GM21619 (cell line): ENCODE results near the gene FRG2B.
"Not testable (repeated sequence)": the region's sequence is repeated elsewhere in the genome, so short reads cannot be mapped to it uniquely, and the experiment has no call there.

Source experiments
- ATAC-seq: cut with Tn5 transposase; IDR thresholded peaks from one replicate; pipeline ENCODE4 v1.9.1; 2021; ENCODE audit not compliant: unreplicated experiment

FRG2B gene

GRCh38 chr10:133600657-133601056, 25.9 kb downstream of the FRG2B start:
- ATAC-seq = no peak

GRCh38 chr10:133599869-133600268, 26.7 kb downstream of the FRG2B start:
- not testable (repeated sequence) for ATAC-seq

- ATAC-seq = no peak
These were observed 33.9 kb downstream of the FRG2B start for GRCh38 chr10:133592716-133593115.

- ATAC-seq = no peak
These were observed 35.6 kb downstream of the FRG2B start for GRCh38 chr10:133590970-133591359.

GRCh38 chr10:133590226-133590969, 36.2 kb downstream of the FRG2B start:
- ATAC-seq = no peak

- not testable (repeated sequence) for ATAC-seq
These were observed 49.6 kb downstream of the FRG2B start for GRCh38 chr10:133577037-133577436.
